Thoracic aorta (tissue), 2 donors: ENCODE measurements around the gene TPM3. TPM values are rescaled to one million over a fixed set of nuclear protein-coding genes. Genes with fewer than 3 reads are reported as not detected.

ENCODE experiments used
- ATAC-seq: fragments of 150-250 bp; one replicate; pipeline ENCODE4 v1.8.0; 2017; ENCODE audit warnings: low read depth; ENCODE audit not compliant: insufficient number of reproducible peaks, low FRiP score
- DNase-seq: peaks from one replicate; pipeline ENCODE4 v3.0.0-alpha.2; 2020; ENCODE audit warnings: low spot score
- H3K27ac ChIP-seq, 2 donors: fragments of 200-600 bp; sonication (generic); 1 replicate in 1 of 2; 2 replicates in 1 of 2; pipeline ENCODE4 v1.5.1; 2016; ENCODE audit warnings: mild to moderate bottlenecking in 2 of 2, moderate library complexity in 2 of 2
- H3K27me3 ChIP-seq: fragments of 200-600 bp; sonication (generic); replicated peaks from 2 replicates; pipeline ENCODE4 v1.6.0; 2016; ENCODE audit warnings: mild to moderate bottlenecking; ENCODE audit not compliant: insufficient read depth
- H3K36me3 ChIP-seq: fragments of 200-600 bp; sonication (generic); one replicate; pipeline ENCODE4 v1.5.1; 2016
- H3K4me1 ChIP-seq, 2 donors: fragments of 200-600 bp; sonication (generic); 1 replicate in 1 of 2; 2 replicates in 1 of 2; pipeline versions ENCODE4 v1.5.1 to v1.6.0; 2016; ENCODE audit warnings: low read depth in 2 of 2, mild to moderate bottlenecking in 1 of 2; ENCODE audit not compliant: control insufficient read depth in 1 of 2
- H3K4me3 ChIP-seq: fragments of 200-600 bp; sonication (generic); 2 replicates; pipeline ENCODE4 v1.5.1; 2016; ENCODE audit warnings: mild to moderate bottlenecking
- H3K9me3 ChIP-seq: fragments of 200-600 bp; sonication (generic); 2 replicates; pipeline ENCODE4 v1.5.1; 2016
- CTCF ChIP-seq: fragments of 200-600 bp; sonication (generic); IDR thresholded peaks from one replicate; pipeline ENCODE4 v1.5.1; 2019; ENCODE audit warnings: antibody characterized with exemption
- total RNA-seq, 2 donors: library from RNA; depleted of rRNA; stranded (reverse); fragments of >200 nt; gene quantifications; one replicate each; pipeline versions ENCODE4 v1.1.0 to v1.2.3, GENCODE V29; 2016

TPM3 gene
- total RNA-seq, 2 donors from 2014 or later, result 146 to 331 TPM

GRCh38 chr1:154117642-154118041 is 74.3 kb downstream of the TPM3 start:
- ATAC-seq, result no peak
- no peak for TF ChIP-seq CTCF

GRCh38 chr1:154115180-154115579 is 76.7 kb downstream of the TPM3 start:
- ATAC-seq, result no peak

More at GRCh38 chr1:154117642-154118041, 74.3 kb downstream of the TPM3 start:
- DNase-seq, result no peak
- Histone ChIP-seq H3K9me3 (no peaks in the 10 kb centered on the region), H3K36me3 (no peaks in the 10 kb centered on the region), H3K27me3 (no peaks in the 10 kb centered on the region), H3K27ac (no peak overlapping the region), H3K4me1 (no peaks in the 10 kb centered on the region), H3K4me3 (no peak overlapping the region)

More at GRCh38 chr1:154115180-154115579, 76.7 kb downstream of the TPM3 start:
- no peaks in the 10 kb centered on the region for H3K4me1 ChIP-seq
- no peak for DNase-seq
- no peaks in the 10 kb centered on the region for H3K27me3 ChIP-seq
- H3K9me3 ChIP-seq, result no peaks in the 10 kb centered on the region
- H3K4me3 ChIP-seq, result no peak overlapping the region
- no peak for TF ChIP-seq CTCF
- no peaks in the 10 kb centered on the region for H3K36me3 ChIP-seq
- H3K27ac ChIP-seq, result no peak overlapping the region

Other genes with a start within 250 kb of the TPM3 start
- gene DENND4B, start 245.4 kb downstream of the TPM3 start, total RNA-seq, result 10 to 100 TPM; 59.0 to 82.7 TPM
- gene CRTC2, start 233.5 kb downstream of the TPM3 start, total RNA-seq, result 10 to 100 TPM; 22.6 to 92.7 TPM
- gene SLC39A1, start 228.6 kb downstream of the TPM3 start, total RNA-seq, result 100 to 1,000 TPM; 102 to 136 TPM
- gene CREB3L4, start 224.2 kb downstream of the TPM3 start, total RNA-seq, result 10 to 100 TPM in 1 of 2 donors, 1 to 10 TPM in 1; 3.2 to 11.1 TPM
- 100 to 1,000 TPM; 184 to 266 TPM for gene JTB, start 214.4 kb downstream of the TPM3 start, total RNA-seq
- gene RAB13, start 205.8 kb downstream of the TPM3 start, total RNA-seq, result 10 to 100 TPM; 36.0 to 48.3 TPM
- gene RPS27, start 201.3 kb downstream of the TPM3 start, total RNA-seq, result 1,000 to 10,000 TPM; 1,129 to 1,416 TPM
- gene NUP210L, start 37.0 kb downstream of the TPM3 start, total RNA-seq, result under 1 TPM; 0.14 to 0.41 TPM
- not detected for gene CFAP141, start 14.2 kb upstream of the TPM3 start, total RNA-seq
- 100 to 1,000 TPM in 1 of 2 donors, 10 to 100 TPM in 1; 92.1 to 119 TPM for gene UBAP2L, start 28.9 kb upstream of the TPM3 start, total RNA-seq
- gene HAX1, start 80.5 kb upstream of the TPM3 start, total RNA-seq, result 10 to 100 TPM; 82.4 to 91.4 TPM
- gene AQP10, start 129.0 kb upstream of the TPM3 start, total RNA-seq, result not detected
- gene ATP8B2, start 133.4 kb upstream of the TPM3 start, total RNA-seq, result 100 to 1,000 TPM; 190 to 291 TPM
- gene IL6R, start 213.2 kb upstream of the TPM3 start, total RNA-seq, result 10 to 100 TPM; 25.8 to 48.3 TPM